H4 (cell line): ENCODE results near the gene ARGFX. TPM values are rescaled to one million over a fixed set of nuclear protein-coding genes. Genes with fewer than 3 reads are reported as not detected.
"Not testable (repeated sequence)": the region's sequence is repeated elsewhere in the genome, so short reads cannot be mapped to it uniquely, and the experiment has no call there.

ENCODE experiments used
- DNase-seq: peaks from one replicate; pipeline ENCODE4 v3.0.0-alpha.2; 2015; ENCODE audit warnings: low spot score
- total RNA-seq: library from RNA; depleted of rRNA; stranded (reverse); fragments of >200 nt; shearing (Covaris generic); gene quantifications from 2 replicates; pipeline ENCODE4 v1.2.3, GENCODE V29; 2014; rRNA removed

ARGFX gene
- not detected in 2 replicates for total RNA-seq

- no peak for DNase-seq
Observed at GRCh38 chr3:121567649-121568048, at the start of gene ARGFX. TSS of gene ARGFX (plus strand) at chr3:121567949. CDS start at chr3:121570714, 2,765 bp downstream.

GRCh38 chr3:121517953-121518655 lies 49.6 kb upstream of the ARGFX start:
- DNase-seq: no peak

GRCh38 chr3:121520510-121520909 lies 47.2 kb upstream of the ARGFX start:
- no peak for DNase-seq

- DNase-seq: no peak
Observed at GRCh38 chr3:121529308-121529707, 38.4 kb upstream of the ARGFX start.

GRCh38 chr3:121531269-121531668 lies 36.5 kb upstream of the ARGFX start:
- no peak for DNase-seq

- no peak for DNase-seq
Observed at GRCh38 chr3:121542924-121543323, 24.8 kb upstream of the ARGFX start.

GRCh38 chr3:121545049-121545573 lies 22.6 kb upstream of the ARGFX start:
- DNase-seq: no peak

- DNase-seq: peak; percentile 92
Observed at GRCh38 chr3:121545574-121546455, 21.9 kb upstream of the ARGFX start, which contains the start of gene POLQ. TSS of gene POLQ (minus strand) at chr3:121545988. CDS start at chr3:121545877, 111 bp downstream.

- DNase-seq: no peak
Observed at GRCh38 chr3:121552379-121552778, 15.4 kb upstream of the ARGFX start.

- no peak for DNase-seq
Observed at GRCh38 chr3:121552797-121553196, 15.0 kb upstream of the ARGFX start.

- DNase-seq: no peak
Observed at GRCh38 chr3:121557426-121557934, 10.3 kb upstream of the ARGFX start.

GRCh38 chr3:121562148-121562547 lies 5.6 kb upstream of the ARGFX start:
- no peak for DNase-seq

- no peak for DNase-seq
Observed at GRCh38 chr3:121566773-121567172, 976 bp upstream of the ARGFX start.

- DNase-seq: peak; percentile 73
Observed at GRCh38 chr3:121574449-121574848, 6.7 kb downstream of the ARGFX start.

GRCh38 chr3:121581691-121582090 lies 13.9 kb downstream of the ARGFX start:
- DNase-seq: no peak

- DNase-seq: no peak
Observed at GRCh38 chr3:121584418-121584817, 16.7 kb downstream of the ARGFX start.

- DNase-seq: no peak
Observed at GRCh38 chr3:121592856-121593702, 25.3 kb downstream of the ARGFX start, which contains the start of gene FBXO40. TSS of gene FBXO40 (plus strand) at chr3:121593379. CDS start at chr3:121620576, 27,197 bp downstream.

- DNase-seq: not testable (repeated sequence)
Observed at GRCh38 chr3:121593806-121594205, 26.1 kb downstream of the ARGFX start.

GRCh38 chr3:121594850-121595249 lies 27.1 kb downstream of the ARGFX start:
- DNase-seq: no peak

GRCh38 chr3:121595765-121596406 lies 28.1 kb downstream of the ARGFX start:
- no peak for DNase-seq

GRCh38 chr3:121598564-121598963 lies 30.8 kb downstream of the ARGFX start:
- DNase-seq: no peak
